GM12891 (cell line): Measurements from ENCODE around the gene DDX50.

Source experiments
- PAX5 ChIP-seq: IDR thresholded peaks from 2 replicates; pipeline ENCODE4 v1.6.1; 2011; ENCODE audit warnings: low read length, moderate library complexity, mild to moderate bottlenecking; ENCODE audit not compliant: insufficient read depth, severe bottlenecking
- POLR2A ChIP-seq: IDR thresholded peaks from 2 replicates; pipeline ENCODE4 v1.6.1; 2011; ENCODE audit warnings: low read depth, low read length, control low read depth
- POLR2AphosphoS5 ChIP-seq: IDR thresholded peaks from 2 replicates; pipeline ENCODE4 v1.6.1; 2011; ENCODE audit warnings: low read depth, low read length, control low read depth
- SPI1 ChIP-seq: IDR thresholded peaks from 2 replicates; pipeline ENCODE4 v1.6.1; 2011; ENCODE audit warnings: low read depth, low read length, control low read depth
- TAF1 ChIP-seq: IDR thresholded peaks from 2 replicates; pipeline ENCODE4 v1.6.1; 2011; ENCODE audit warnings: low read depth, low read length, control low read depth

DNA sequence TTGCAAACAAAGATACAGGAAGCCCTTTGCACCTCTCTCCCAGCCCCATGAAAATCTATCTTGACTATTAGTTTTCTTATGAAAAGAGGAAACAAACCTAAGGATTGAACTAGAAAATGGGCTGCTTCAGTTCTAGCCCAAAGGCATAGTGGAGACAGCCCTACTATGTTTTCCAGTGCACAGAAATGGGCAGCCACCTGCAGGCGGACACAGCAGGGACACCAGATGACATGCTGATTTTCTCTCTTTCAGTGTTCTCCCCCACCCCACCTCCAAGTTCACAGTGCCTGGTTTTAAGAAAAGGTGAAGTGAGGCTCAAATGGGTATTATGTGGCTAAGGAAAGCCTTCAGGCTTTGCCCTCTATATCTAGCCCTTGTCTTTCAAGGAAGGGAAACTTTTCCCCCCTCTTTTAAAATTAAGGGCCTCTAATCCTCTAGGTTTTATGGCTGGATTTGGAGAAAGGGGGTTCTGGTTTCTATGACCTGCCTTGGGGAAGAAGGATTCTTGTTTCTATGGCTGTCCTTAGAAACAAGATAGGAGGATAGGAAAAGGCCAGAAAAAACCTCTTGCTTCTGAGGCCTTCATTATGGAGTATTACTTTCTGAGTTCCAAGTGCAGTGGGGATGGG is 23.5 kb upstream of the DDX50 start:
- no peak for TF ChIP-seq POLR2A
- TF ChIP-seq POLR2AphosphoS5: no peak
- no peak for TF ChIP-seq TAF1
- no peak for TF ChIP-seq SPI1
- TF ChIP-seq PAX5: no peak
